HEK293 (cell line): ENCODE measurements around the gene MAGEA10.

Source experiments
- CTCF ChIA-PET: fragments of 350-600 bp; formaldehyde crosslinking; extraction: SDS; loops from one replicate; lab custom pipeline; 2021; ENCODE audit warnings: antibody characterized with exemption; lab: Yijun Ruan, JAX
- POLR2A ChIA-PET: fragments of 300-600 bp; formaldehyde crosslinking; extraction: SDS; loops from one replicate; lab custom pipeline; 2020; ENCODE audit warnings: antibody characterized with exemption, inconsistent platforms; lab: Yijun Ruan, JAX
- H3K27ac ChIP-seq: fragments of 200-500 bp; sonication (Bioruptor generic); 2 replicates; pipeline ENCODE4 v1.5.1; 2014; ENCODE audit warnings: low read depth, low read length, control low read depth, inconsistent platforms; ENCODE audit errors: extremely low read depth
- H3K36me3 ChIP-seq, 2 experiments: fragments of 200-500 bp in 1 of 2; sonication (Bioruptor generic) in 1 of 2; 1 replicate in 1 of 2; 2 replicates in 1 of 2; pipeline ENCODE4 v1.5.1; 2014 to 2017; ENCODE audit warnings: inconsistent platforms in 2 of 2, low read length in 2 of 2; ENCODE audit not compliant: control insufficient read depth in 2 of 2, insufficient read depth in 1 of 2
- H3K4me1 ChIP-seq: fragments of 200-500 bp; sonication (Bioruptor generic); 2 replicates; pipeline ENCODE4 v1.5.1; 2014; ENCODE audit warnings: mild to moderate bottlenecking, low read length, inconsistent platforms; ENCODE audit not compliant: control insufficient read depth, insufficient read depth
- H3K4me3 ChIP-seq: 2 replicates; pipeline ENCODE4 v1.5.1; 2011; ENCODE audit warnings: low read depth, mild to moderate bottlenecking, control low read depth, low read length, moderate library complexity
- H3K9me3 ChIP-seq: fragments of 200-500 bp; sonication (Bioruptor generic); 2 replicates; pipeline ENCODE4 v1.5.1; 2014; ENCODE audit warnings: low read depth, low read length, inconsistent platforms; ENCODE audit not compliant: control insufficient read depth, insufficient read depth
- GFI1B ChIP-seq: fragments of 450-650 bp; formaldehyde crosslinking; IDR thresholded peaks from 2 replicates; pipeline ENCODE4 v1.5.1; 2016; ENCODE audit warnings: missing biosample characterization, missing genetic modification characterization
- GLI4 ChIP-seq: fragments of 450-650 bp; formaldehyde crosslinking; IDR thresholded peaks from 2 replicates; pipeline ENCODE4 v1.5.1; 2016; ENCODE audit warnings: missing biosample characterization, missing genetic modification characterization
- HOXD13 ChIP-seq: sonication (generic); formaldehyde crosslinking; IDR thresholded peaks from 2 replicates; pipeline ENCODE4 v1.8.0; 2022; ENCODE audit warnings: missing genetic modification reagents, borderline replicate concordance
- OSR2 ChIP-seq: fragments of 450-650 bp; formaldehyde crosslinking; IDR thresholded peaks from 2 replicates; pipeline ENCODE4 v1.5.1; 2016; ENCODE audit warnings: missing biosample characterization, missing genetic modification characterization
- SCRT2 ChIP-seq: fragments of 450-650 bp; formaldehyde crosslinking; IDR thresholded peaks from 2 replicates; pipeline ENCODE4 v1.5.1; 2016; ENCODE audit warnings: missing biosample characterization, missing genetic modification characterization
- YY1 ChIP-seq: fragments of 450-650 bp; formaldehyde crosslinking; IDR thresholded peaks from 2 replicates; pipeline ENCODE4 v1.5.1; 2018; ENCODE audit warnings: missing biosample characterization, missing genetic modification characterization
- ZBTB44 ChIP-seq: fragments of 450-650 bp; IDR thresholded peaks from 2 replicates; pipeline ENCODE4 v1.5.1; 2018; ENCODE audit warnings: missing biosample characterization, mild to moderate bottlenecking, missing genetic modification characterization
- ZEB2 ChIP-seq: fragments of 450-650 bp; formaldehyde crosslinking; IDR thresholded peaks from 2 replicates; pipeline ENCODE4 v1.5.1; 2016; ENCODE audit warnings: missing biosample characterization, missing genetic modification characterization
- ZNF121 ChIP-seq: fragments of 450-650 bp; formaldehyde crosslinking; IDR thresholded peaks from 2 replicates; pipeline ENCODE4 v1.5.1; 2016; ENCODE audit warnings: missing biosample characterization, missing genetic modification characterization
- ZNF132 ChIP-seq: fragments of 450-650 bp; formaldehyde crosslinking; IDR thresholded peaks from 2 replicates; pipeline ENCODE4 v1.5.1; 2017; ENCODE audit warnings: missing biosample characterization, missing genetic modification characterization, borderline replicate concordance
- ZNF138 ChIP-seq: fragments of 450-650 bp; formaldehyde crosslinking; IDR thresholded peaks from 2 replicates; pipeline ENCODE4 v1.5.1; 2016; ENCODE audit warnings: missing biosample characterization, missing genetic modification characterization, borderline replicate concordance
- ZNF19 ChIP-seq: fragments of 450-650 bp; formaldehyde crosslinking; IDR thresholded peaks from 2 replicates; pipeline ENCODE4; 2016; ENCODE audit warnings: missing biosample characterization, missing genetic modification characterization, low read depth
- ZNF48 ChIP-seq: fragments of 450-650 bp; formaldehyde crosslinking; IDR thresholded peaks from 2 replicates; pipeline ENCODE4 v1.5.1; 2016; ENCODE audit warnings: missing biosample characterization, missing genetic modification characterization
- ZNF530 ChIP-seq: fragments of 450-650 bp; formaldehyde crosslinking; IDR thresholded peaks from 2 replicates; pipeline ENCODE4 v1.5.1; 2016; ENCODE audit warnings: low read depth, missing biosample characterization, missing genetic modification characterization
- ZNF555 ChIP-seq: fragments of 450-650 bp; formaldehyde crosslinking; conservative IDR thresholded peaks from 2 replicates; pipeline ENCODE4 v1.5.1; 2017; ENCODE audit warnings: missing biosample characterization, mild to moderate bottlenecking, missing genetic modification characterization, inconsistent platforms
- ZNF561 ChIP-seq: fragments of 450-650 bp; IDR thresholded peaks from 2 replicates; pipeline ENCODE4 v1.5.1; 2018; ENCODE audit warnings: missing biosample characterization, missing genetic modification characterization, borderline replicate concordance
- ZNF624 ChIP-seq: fragments of 450-650 bp; formaldehyde crosslinking; IDR thresholded peaks from 2 replicates; pipeline ENCODE4 v1.5.1; 2017; ENCODE audit warnings: missing biosample characterization, missing genetic modification characterization
- ZNF76 ChIP-seq: fragments of 450-650 bp; formaldehyde crosslinking; IDR thresholded peaks from 2 replicates; pipeline ENCODE4; 2016; ENCODE audit warnings: low read depth, missing biosample characterization, missing genetic modification characterization, borderline replicate concordance
- TF ChIP-seq, protein P1 (sequence below): fragments of 450-650 bp; formaldehyde crosslinking; IDR thresholded peaks from 2 replicates; pipeline ENCODE4 v1.5.1; 2016; ENCODE audit warnings: missing biosample characterization, missing genetic modification characterization, low read depth
- TF ChIP-seq, protein P2 (sequence below): fragments of 450-650 bp; formaldehyde crosslinking; IDR thresholded peaks from 2 replicates; pipeline ENCODE4 v1.5.1; 2016; ENCODE audit warnings: missing biosample characterization, missing genetic modification characterization
- TF ChIP-seq, protein P3 (sequence below): fragments of 450-650 bp; formaldehyde crosslinking; IDR thresholded peaks from 2 replicates; pipeline ENCODE4 v1.5.1; 2016; ENCODE audit warnings: missing biosample characterization, missing genetic modification characterization
- TF ChIP-seq, protein P4 (sequence below): fragments of 450-650 bp; formaldehyde crosslinking; IDR thresholded peaks from 2 replicates; pipeline ENCODE4 v1.5.1; 2016; ENCODE audit warnings: missing biosample characterization, missing genetic modification characterization

The MAGEA10 gene

GRCh38 chrX:152149648-152150047, 11.3 kb upstream of the MAGEA10 start:
- H3K4me1 ChIP-seq, result no peaks in the 10 kb centered on the region
- no peaks in the 10 kb centered on the region for H3K36me3 ChIP-seq
- H3K9me3 ChIP-seq, result no peaks in the 10 kb centered on the region
- CTCF ChIA-PET, result no interaction called here
- TF ChIP-seq ZNF561, result no peak
- TF ChIP-seq GFI1B, result no peak
- TF ChIP-seq ZNF19 (tag by site-specific recombination), result no peak
- no peak for TF ChIP-seq ZEB2 (tag by site-specific recombination)
- TF ChIP-seq GLI4, result no peak
- TF ChIP-seq SCRT2 (tag by site-specific recombination), result no peak
- TF ChIP-seq ZNF132 (tag by site-specific recombination), result no peak
- no peak for TF ChIP-seq ZNF555 (tag by site-specific recombination)
- no peak for TF ChIP-seq YY1 (tag by site-specific recombination)
- TF ChIP-seq, protein P1, sequence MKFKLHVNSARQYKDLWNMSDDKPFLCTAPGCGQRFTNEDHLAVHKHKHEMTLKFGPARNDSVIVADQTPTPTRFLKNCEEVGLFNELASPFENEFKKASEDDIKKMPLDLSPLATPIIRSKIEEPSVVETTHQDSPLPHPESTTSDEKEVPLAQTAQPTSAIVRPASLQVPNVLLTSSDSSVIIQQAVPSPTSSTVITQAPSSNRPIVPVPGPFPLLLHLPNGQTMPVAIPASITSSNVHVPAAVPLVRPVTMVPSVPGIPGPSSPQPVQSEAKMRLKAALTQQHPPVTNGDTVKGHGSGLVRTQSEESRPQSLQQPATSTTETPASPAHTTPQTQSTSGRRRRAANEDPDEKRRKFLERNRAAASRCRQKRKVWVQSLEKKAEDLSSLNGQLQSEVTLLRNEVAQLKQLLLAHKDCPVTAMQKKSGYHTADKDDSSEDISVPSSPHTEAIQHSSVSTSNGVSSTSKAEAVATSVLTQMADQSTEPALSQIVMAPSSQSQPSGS (tag by site-specific recombination), result no peak
- TF ChIP-seq HOXD13, result no peak
- TF ChIP-seq ZNF138 (tag by site-specific recombination), result no peak
- no peak for TF ChIP-seq ZNF624 (tag by site-specific recombination)
- TF ChIP-seq ZBTB44, result no peak
- H3K4me3 ChIP-seq, result no peak overlapping the region
- no peak overlapping the region for H3K27ac ChIP-seq
- POLR2A ChIA-PET, result no interaction called here

DNA sequence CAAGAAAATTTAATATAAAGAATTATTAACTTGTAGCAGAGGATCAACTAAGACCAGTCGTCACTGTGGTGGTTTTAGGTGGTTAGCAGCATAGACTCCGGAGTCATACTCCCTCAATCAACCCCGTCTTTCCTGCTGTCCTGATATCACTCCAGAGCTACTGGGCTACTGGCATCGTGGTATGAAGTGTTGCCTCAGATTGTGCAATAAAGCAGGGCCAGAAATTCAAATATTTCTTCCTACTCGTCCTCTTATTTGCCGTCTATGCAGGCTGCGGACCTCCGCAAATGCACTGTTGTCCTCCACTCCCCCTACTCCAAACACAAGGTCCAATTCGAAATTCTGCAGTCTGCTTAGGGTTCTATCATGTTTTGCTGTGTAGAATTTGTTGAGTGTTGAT, 1.2 kb upstream of the MAGEA10 start:
- Histone ChIP-seq H3K4me3 (no peak overlapping the region), H3K27ac (no peak overlapping the region), H3K9me3 (no peaks in the 10 kb centered on the region; the same call in 1 of the 2 replicates), H3K36me3 (no peaks in the 10 kb centered on the region), H3K4me1 (no peaks in the 10 kb centered on the region)
- POLR2A ChIA-PET, result no interaction called here
- TF ChIP-seq ZNF530 (tag by site-specific recombination) (no peak), OSR2 (tag by site-specific recombination) (no peak), ZNF76 (tag by site-specific recombination) (no peak), ZNF48 (tag by site-specific recombination) (no peak), ZNF121 (tag by site-specific recombination) (no peak)
- TF ChIP-seq, protein P2, sequence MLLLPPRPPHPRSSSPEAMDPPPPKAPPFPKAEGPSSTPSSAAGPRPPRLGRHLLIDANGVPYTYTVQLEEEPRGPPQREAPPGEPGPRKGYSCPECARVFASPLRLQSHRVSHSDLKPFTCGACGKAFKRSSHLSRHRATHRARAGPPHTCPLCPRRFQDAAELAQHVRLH (tag by site-specific recombination), result no peak
- TF ChIP-seq, protein P3, sequence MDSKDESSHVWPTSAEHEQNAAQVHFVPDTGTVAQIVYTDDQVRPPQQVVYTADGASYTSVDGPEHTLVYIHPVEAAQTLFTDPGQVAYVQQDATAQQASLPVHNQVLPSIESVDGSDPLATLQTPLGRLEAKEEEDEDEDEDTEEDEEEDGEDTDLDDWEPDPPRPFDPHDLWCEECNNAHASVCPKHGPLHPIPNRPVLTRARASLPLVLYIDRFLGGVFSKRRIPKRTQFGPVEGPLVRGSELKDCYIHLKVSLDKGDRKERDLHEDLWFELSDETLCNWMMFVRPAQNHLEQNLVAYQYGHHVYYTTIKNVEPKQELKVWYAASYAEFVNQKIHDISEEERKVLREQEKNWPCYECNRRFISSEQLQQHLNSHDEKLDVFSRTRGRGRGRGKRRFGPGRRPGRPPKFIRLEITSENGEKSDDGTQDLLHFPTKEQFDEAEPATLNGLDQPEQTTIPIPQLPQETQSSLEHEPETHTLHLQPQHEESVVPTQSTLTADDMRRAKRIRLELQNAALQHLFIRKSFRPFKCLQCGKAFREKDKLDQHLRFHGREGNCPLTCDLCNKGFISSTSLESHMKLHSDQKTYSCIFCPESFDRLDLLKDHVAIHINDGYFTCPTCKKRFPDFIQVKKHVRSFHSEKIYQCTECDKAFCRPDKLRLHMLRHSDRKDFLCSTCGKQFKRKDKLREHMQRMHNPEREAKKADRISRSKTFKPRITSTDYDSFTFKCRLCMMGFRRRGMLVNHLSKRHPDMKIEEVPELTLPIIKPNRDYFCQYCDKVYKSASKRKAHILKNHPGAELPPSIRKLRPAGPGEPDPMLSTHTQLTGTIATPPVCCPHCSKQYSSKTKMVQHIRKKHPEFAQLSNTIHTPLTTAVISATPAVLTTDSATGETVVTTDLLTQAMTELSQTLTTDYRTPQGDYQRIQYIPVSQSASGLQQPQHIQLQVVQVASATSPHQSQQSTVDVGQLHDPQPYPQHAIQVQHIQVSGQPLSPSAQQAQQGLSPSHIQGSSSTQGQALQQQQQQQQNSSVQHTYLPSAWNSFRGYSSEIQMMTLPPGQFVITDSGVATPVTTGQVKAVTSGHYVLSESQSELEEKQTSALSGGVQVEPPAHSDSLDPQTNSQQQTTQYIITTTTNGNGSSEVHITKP (tag by site-specific recombination), result no peak
- TF ChIP-seq, protein P4, sequence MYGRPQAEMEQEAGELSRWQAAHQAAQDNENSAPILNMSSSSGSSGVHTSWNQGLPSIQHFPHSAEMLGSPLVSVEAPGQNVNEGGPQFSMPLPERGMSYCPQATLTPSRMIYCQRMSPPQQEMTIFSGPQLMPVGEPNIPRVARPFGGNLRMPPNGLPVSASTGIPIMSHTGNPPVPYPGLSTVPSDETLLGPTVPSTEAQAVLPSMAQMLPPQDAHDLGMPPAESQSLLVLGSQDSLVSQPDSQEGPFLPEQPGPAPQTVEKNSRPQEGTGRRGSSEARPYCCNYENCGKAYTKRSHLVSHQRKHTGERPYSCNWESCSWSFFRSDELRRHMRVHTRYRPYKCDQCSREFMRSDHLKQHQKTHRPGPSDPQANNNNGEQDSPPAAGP (tag by site-specific recombination), result no peak
- CTCF ChIA-PET, result no interaction called here
